ENCODE measurements around the gene VTCN1. TPM values are rescaled to one million over a fixed set of nuclear protein-coding genes. Genes with fewer than 3 reads are reported as not detected.

Gene VTCN1
- total RNA-seq, 2 donors from 2014 or later: not detected

GRCh38 chr1:117147856-117148588 lies 62.7 kb downstream of the VTCN1 start:
- Histone ChIP-seq H3K4me1 (ENCODE audit: control insufficient read depth, insufficient read depth, low read length) (no peaks in the 10 kb centered on the region), H3K36me3 (ENCODE audit: control insufficient read depth, insufficient read depth, low read length) (no peaks in the 10 kb centered on the region), H3K9me3 (ENCODE audit: control insufficient read depth, low read length) (peaks cover 9% of the 10 kb centered on the region), H3K27me3 (ENCODE audit: control insufficient read depth, insufficient read depth, low read length, poor library complexity, severe bottlenecking) (no peaks in the 10 kb centered on the region), H3K27ac (ENCODE audit: low read depth, low read length) (no peak overlapping the region), H3K9ac (ENCODE audit: extremely low read depth, low read length, poor library complexity, severe bottlenecking) (no peak overlapping the region), H3K4me3 (ENCODE audit: low read length) (no peak overlapping the region)
- H3K27me3 Mint-ChIP-seq (ENCODE audit: insufficient read depth): no peaks in the 10 kb centered on the region
- no peak overlapping the region for H3K27ac Mint-ChIP-seq
- H3K9me3 Mint-ChIP-seq: peaks cover 10% of the 10 kb centered on the region
- H3K4me1 Mint-ChIP-seq: peaks cover 20% of the 10 kb centered on the region
- no peak overlapping the region for H3K4me3 Mint-ChIP-seq
- H3K36me3 Mint-ChIP-seq (ENCODE audit: low read depth): no peaks in the 10 kb centered on the region
- 89 to 93% methylated on average over 2 to 4 of the region's 5 CpGs for WGBS, 2 experiments (ENCODE audit: insufficient coverage in 1 of 2, insufficient read length in 1 of 2)
- no peak for DNase-seq
- no peak for TF ChIP-seq CTCF (conservative IDR thresholded peaks at IDR 0.05)

GRCh38 chr1:117147341-117147831 lies 63.3 kb downstream of the VTCN1 start:
- no peaks in the 10 kb centered on the region for H3K36me3 ChIP-seq (ENCODE audit: control insufficient read depth, insufficient read depth, low read length)
- H3K9ac ChIP-seq (ENCODE audit: extremely low read depth, low read length, poor library complexity, severe bottlenecking): no peak overlapping the region
- H3K27ac ChIP-seq (ENCODE audit: low read depth, low read length): no peak overlapping the region
- no peaks in the 10 kb centered on the region for H3K4me1 ChIP-seq (ENCODE audit: control insufficient read depth, insufficient read depth, low read length)
- Mint-ChIP-seq H3K4me3 (no peak overlapping the region), H3K27ac (no peak overlapping the region), H3K36me3 (ENCODE audit: low read depth) (no peaks in the 10 kb centered on the region), H3K9me3 (peaks cover 10% of the 10 kb centered on the region), H3K4me1 (peaks cover 20% of the 10 kb centered on the region), H3K27me3 (ENCODE audit: insufficient read depth) (no peaks in the 10 kb centered on the region)
- TF ChIP-seq CTCF (conservative IDR thresholded peaks at IDR 0.05): no peak
- H3K4me3 ChIP-seq (ENCODE audit: low read length): no peak overlapping the region
- no peak for DNase-seq
- H3K27me3 ChIP-seq (ENCODE audit: control insufficient read depth, insufficient read depth, low read length, poor library complexity, severe bottlenecking): no peaks in the 10 kb centered on the region
- peaks cover 9% of the 10 kb centered on the region for H3K9me3 ChIP-seq (ENCODE audit: control insufficient read depth, low read length)
- 71 to 100% methylated on average over 1 to 4 of the region's 4 CpGs for WGBS, 2 experiments (ENCODE audit: insufficient coverage in 1 of 2, insufficient read length in 1 of 2)

GRCh38 chr1:117146575-117147340 lies 64.0 kb downstream of the VTCN1 start:
- Mint-ChIP-seq H3K27ac (no peak overlapping the region), H3K9me3 (peaks cover 9% of the 10 kb centered on the region), H3K27me3 (ENCODE audit: insufficient read depth) (no peaks in the 10 kb centered on the region), H3K36me3 (ENCODE audit: low read depth) (no peaks in the 10 kb centered on the region), H3K4me1 (peaks cover 22% of the 10 kb centered on the region), H3K4me3 (no peak overlapping the region)
- Histone ChIP-seq H3K36me3 (ENCODE audit: control insufficient read depth, insufficient read depth, low read length) (no peaks in the 10 kb centered on the region), H3K9me3 (ENCODE audit: control insufficient read depth, low read length) (peaks cover 8% of the 10 kb centered on the region), H3K4me1 (ENCODE audit: control insufficient read depth, insufficient read depth, low read length) (no peaks in the 10 kb centered on the region), H3K27ac (ENCODE audit: low read depth, low read length) (no peak overlapping the region), H3K9ac (ENCODE audit: extremely low read depth, low read length, poor library complexity, severe bottlenecking) (no peak overlapping the region), H3K27me3 (ENCODE audit: control insufficient read depth, insufficient read depth, low read length, poor library complexity, severe bottlenecking) (no peaks in the 10 kb centered on the region), H3K4me3 (ENCODE audit: low read length) (no peak overlapping the region)
- 89 to 95% methylated on average over 6 to 8 of the region's 8 CpGs for WGBS, 2 experiments (ENCODE audit: insufficient coverage in 1 of 2, insufficient read length in 1 of 2)
- DNase-seq: peak; percentile 62
- no peak for TF ChIP-seq CTCF (conservative IDR thresholded peaks at IDR 0.05)

All from endodermal cell (in vitro differentiated cells).